CD4-positive, alpha-beta T cell treated with Interleukin-2 at 100 ng/mL for 4 hours (primary cell): ENCODE data around the gene HSD11B1L.
"Not testable (repeated sequence)": the region's sequence is repeated elsewhere in the genome, so short reads cannot be mapped to it uniquely, and the experiment has no call there.

ENCODE experiments used
- DNase-seq: peaks from one replicate; pipeline ENCODE4 v3.0.0-alpha.2; 2020; ENCODE audit warnings: low spot score

HSD11B1L gene

GRCh38 chr19:5698635-5699422 lies 18.0 kb downstream of the HSD11B1L start:
- DNase-seq: no peak

GRCh38 chr19:5700455-5701092 lies 19.7 kb downstream of the HSD11B1L start:
- DNase-seq: no peak

- DNase-seq: not testable (repeated sequence)
These were observed 21.2 kb downstream of the HSD11B1L start for GRCh38 chr19:5702053-5702410.

- no peak for DNase-seq
These were observed 23.3 kb downstream of the HSD11B1L start for GRCh38 chr19:5703819-5704818.

GRCh38 chr19:5705552-5705951 lies 24.7 kb downstream of the HSD11B1L start:
- no peak for DNase-seq

- no peak for DNase-seq
These were observed 26.2 kb downstream of the HSD11B1L start for GRCh38 chr19:5706876-5707573.

- no peak for DNase-seq
These were observed 27.0 kb downstream of the HSD11B1L start for GRCh38 chr19:5707576-5708575.

- DNase-seq: no peak
These were observed 30.2 kb downstream of the HSD11B1L start for GRCh38 chr19:5711025-5711424.

- DNase-seq: no peak
These were observed 30.9 kb downstream of the HSD11B1L start for GRCh38 chr19:5711713-5712161.

GRCh38 chr19:5713228-5713627 lies 32.4 kb downstream of the HSD11B1L start:
- DNase-seq: no peak

- DNase-seq: no peak
These were observed 34.0 kb downstream of the HSD11B1L start for GRCh38 chr19:5714816-5715215.

GRCh38 chr19:5717215-5717935 lies 36.5 kb downstream of the HSD11B1L start:
- DNase-seq: no peak

- DNase-seq: no peak
These were observed 37.3 kb downstream of the HSD11B1L start for GRCh38 chr19:5718037-5718578.

GRCh38 chr19:5718579-5719273 lies 37.9 kb downstream of the HSD11B1L start:
- DNase-seq: peak; percentile 25

GRCh38 chr19:5719274-5719960 lies 38.6 kb downstream of the HSD11B1L start:
- DNase-seq: no peak

GRCh38 chr19:5719961-5720790 lies 39.3 kb downstream of the HSD11B1L start, which contains the start of the genes CATSPERD and LONP1:
TSS of gene CATSPERD (plus strand) at chr19:5720637. CDS start at chr19:5720738, 101 bp downstream.
TSS of gene LONP1 (minus strand) at chr19:5720146. CDS start at chr19:5720132, 14 bp downstream.
- DNase-seq: peak; percentile 98

GRCh38 chr19:5727453-5728050 lies 46.7 kb downstream of the HSD11B1L start:
- DNase-seq: no peak
